AG04450 (cell line): ENCODE results near the gene AMIGO2. TPM values are rescaled to one million over a fixed set of nuclear protein-coding genes. Genes with fewer than 3 reads are reported as not detected.
A peak's percentile ranks its signal among the peaks of the same experiment; 100 is the strongest.

Experiments
- CTCF ChIA-PET: fragments of 300-600, 350-600 bp; formaldehyde crosslinking; extraction: SDS; loops from one replicate; lab custom pipeline; 2022; ENCODE audit warnings: antibody characterized with exemption, inconsistent platforms; lab: Charles Lee
- POLR2A ChIA-PET: fragments of 350-600 bp; formaldehyde crosslinking; extraction: SDS; loops from one replicate; lab custom pipeline; 2021; ENCODE audit warnings: antibody characterized with exemption, inconsistent platforms; lab: Yijun Ruan, JAX
- DNase-seq: peaks from one replicate; pipeline ENCODE4 v3.0.0-alpha.2; 2011; ENCODE audit warnings: low read depth, low spot score
- H3K27ac ChIP-seq: one replicate; pipeline ENCODE4 v1.5.1; 2012; ENCODE audit warnings: low read depth, low read length, control low read depth
- H3K27me3 ChIP-seq: one replicate; pipeline ENCODE4 v1.6.0; 2012; ENCODE audit warnings: low read length; ENCODE audit not compliant: control insufficient read depth, insufficient read depth
- H3K4me3 ChIP-seq: 2 replicates; pipeline ENCODE4 v1.5.1; 2011; ENCODE audit warnings: mild to moderate bottlenecking, low read depth, low read length, control low read depth
- H3K9me3 ChIP-seq: 2 replicates; pipeline ENCODE4 v1.5.1; 2012; ENCODE audit warnings: low read length; ENCODE audit not compliant: control insufficient read depth, insufficient read depth
- polyA plus RNA-seq: library from polyadenylated mRNA; depleted of rRNA; stranded (reverse); fragments of >200 nt; gene quantifications from 2 replicates; pipeline ENCODE4 v1.2.3, GENCODE V29; 2011
- TF ChIP-seq, protein P1 (sequence below): IDR thresholded peaks from 2 replicates; pipeline ENCODE4 v1.5.1; 2011; ENCODE audit warnings: low read depth, low read length, control low read depth, inconsistent platforms

AMIGO2 gene
- polyA plus RNA-seq, 1 experiment, result 18.7 TPM

DNA sequence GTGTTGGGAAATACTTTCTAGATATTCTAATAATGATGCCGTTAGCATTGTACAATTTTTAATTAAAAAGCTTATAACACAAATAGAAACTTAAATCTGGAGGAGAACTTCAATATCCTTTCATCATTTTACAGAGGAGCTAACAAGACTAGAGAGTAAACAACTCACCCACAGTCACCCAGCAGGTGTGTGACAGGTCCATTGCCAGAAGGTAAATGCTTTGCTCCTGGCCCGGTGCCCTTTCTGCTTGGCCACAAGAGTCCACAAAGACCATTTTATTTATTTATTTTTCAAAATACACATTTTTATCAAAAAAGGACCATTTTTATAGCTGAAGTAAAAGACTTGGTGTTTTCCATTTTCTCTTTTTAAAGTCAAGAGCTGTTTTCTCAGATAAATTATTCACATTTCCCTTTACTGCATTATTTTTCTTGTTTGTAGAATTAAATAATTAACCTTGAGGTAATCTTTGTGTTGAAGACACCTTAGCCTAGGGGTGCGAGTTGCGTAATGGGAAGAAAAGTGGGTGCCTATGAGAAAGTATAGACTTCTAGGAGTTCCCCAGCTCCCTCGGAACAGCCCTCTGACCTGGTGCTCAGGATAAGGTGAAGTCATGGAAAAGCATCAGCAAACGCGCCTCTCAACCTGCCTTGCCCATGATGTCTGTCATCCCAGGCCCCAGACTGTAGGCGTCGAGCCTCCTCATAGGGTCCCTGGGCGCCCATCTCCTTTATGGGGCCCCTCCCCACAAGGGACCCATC lies 26.3 kb upstream of the AMIGO2 start:
- POLR2A ChIA-PET, result no interaction called here

DNA sequence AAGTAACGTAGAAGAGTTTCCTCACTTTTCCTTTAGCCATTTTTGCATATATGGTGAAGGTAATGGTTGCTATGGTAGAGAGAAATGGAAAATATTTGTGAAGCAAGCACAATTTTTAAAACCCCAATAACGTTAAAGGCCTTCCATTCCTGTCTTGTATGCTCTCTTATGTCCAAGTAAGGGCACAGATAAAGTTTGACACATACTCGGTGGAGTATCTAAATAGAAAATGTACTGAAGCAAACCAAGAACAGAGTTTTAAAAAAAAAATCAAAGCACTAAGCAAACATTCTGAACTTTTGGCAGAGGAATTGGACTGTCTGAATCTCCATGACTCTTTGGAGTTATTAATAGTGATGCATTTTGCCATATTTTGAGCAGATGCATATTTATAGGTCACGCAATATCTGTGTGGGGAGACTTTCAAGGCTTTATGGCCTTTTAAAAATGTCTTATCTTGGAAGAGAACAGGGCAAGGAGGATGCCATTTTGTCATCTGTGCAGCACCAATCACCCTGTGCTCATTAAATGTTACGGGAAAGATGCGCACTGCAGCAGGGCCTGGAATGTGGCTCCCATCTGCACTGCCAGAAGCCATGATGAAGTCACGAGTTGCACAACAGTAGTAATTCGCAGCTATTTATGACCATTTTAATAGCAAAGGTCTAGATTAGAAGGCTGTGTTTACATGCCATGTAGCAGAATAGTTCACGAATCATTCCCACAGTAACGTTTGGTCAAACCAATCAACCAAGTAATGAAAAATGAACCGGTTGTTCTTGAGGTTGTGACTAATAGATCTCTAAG lies 23.3 kb upstream of the AMIGO2 start:
- Histone ChIP-seq H3K27me3 (no peaks in the 10 kb centered on the region), H3K4me3 (no peak overlapping the region), H3K27ac (peak overlapping the region; percentile 59), H3K9me3 (no peaks in the 10 kb centered on the region)
- ChIA-PET CTCF (no interaction called here), POLR2A (no interaction called here)
- TF ChIP-seq, protein P1, sequence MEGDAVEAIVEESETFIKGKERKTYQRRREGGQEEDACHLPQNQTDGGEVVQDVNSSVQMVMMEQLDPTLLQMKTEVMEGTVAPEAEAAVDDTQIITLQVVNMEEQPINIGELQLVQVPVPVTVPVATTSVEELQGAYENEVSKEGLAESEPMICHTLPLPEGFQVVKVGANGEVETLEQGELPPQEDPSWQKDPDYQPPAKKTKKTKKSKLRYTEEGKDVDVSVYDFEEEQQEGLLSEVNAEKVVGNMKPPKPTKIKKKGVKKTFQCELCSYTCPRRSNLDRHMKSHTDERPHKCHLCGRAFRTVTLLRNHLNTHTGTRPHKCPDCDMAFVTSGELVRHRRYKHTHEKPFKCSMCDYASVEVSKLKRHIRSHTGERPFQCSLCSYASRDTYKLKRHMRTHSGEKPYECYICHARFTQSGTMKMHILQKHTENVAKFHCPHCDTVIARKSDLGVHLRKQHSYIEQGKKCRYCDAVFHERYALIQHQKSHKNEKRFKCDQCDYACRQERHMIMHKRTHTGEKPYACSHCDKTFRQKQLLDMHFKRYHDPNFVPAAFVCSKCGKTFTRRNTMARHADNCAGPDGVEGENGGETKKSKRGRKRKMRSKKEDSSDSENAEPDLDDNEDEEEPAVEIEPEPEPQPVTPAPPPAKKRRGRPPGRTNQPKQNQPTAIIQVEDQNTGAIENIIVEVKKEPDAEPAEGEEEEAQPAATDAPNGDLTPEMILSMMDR, result no peak
- peak; percentile 54 for DNase-seq

More for the DNA sequence above, 26.3 kb upstream of the AMIGO2 start:
- no peak for DNase-seq
- Histone ChIP-seq H3K4me3 (no peak overlapping the region), H3K9me3 (no peaks in the 10 kb centered on the region), H3K27me3 (no peaks in the 10 kb centered on the region), H3K27ac (no peak overlapping the region)
- TF ChIP-seq, protein P1, result no peak
- CTCF ChIA-PET, result interaction anchor here (0.6 kb wide), 1 partner anchor 265 kb away, joined by 3 read pairs; no protein-coding TSS in a partner anchor

DNA sequence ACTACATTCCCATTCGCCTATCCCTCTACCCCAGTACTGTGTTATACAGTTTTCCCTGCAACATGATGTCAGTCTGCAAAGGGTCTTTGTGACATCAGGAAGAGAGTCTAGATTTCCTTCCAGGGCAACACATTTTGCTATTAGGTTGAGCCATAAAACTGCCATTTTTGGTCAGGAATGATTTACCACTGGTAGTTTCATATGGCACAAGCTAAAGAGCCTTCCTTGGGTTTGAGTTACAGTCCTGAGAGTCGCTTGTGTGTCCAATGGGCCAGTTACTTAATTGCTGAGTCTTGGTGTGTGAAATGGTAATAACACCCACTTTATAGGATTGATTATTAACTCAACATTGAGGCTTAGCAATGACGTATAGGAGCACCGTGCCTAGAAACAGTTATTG lies 22.6 kb upstream of the AMIGO2 start:
- POLR2A ChIA-PET, result no interaction called here
- H3K9me3 ChIP-seq, result no peaks in the 10 kb centered on the region
- no peak overlapping the region for H3K4me3 ChIP-seq
- no peaks in the 10 kb centered on the region for H3K27me3 ChIP-seq
- CTCF ChIA-PET, result no interaction called here
- H3K27ac ChIP-seq, result no peak overlapping the region
- DNase-seq, result no peak
- TF ChIP-seq, protein P1, result no peak

DNA sequence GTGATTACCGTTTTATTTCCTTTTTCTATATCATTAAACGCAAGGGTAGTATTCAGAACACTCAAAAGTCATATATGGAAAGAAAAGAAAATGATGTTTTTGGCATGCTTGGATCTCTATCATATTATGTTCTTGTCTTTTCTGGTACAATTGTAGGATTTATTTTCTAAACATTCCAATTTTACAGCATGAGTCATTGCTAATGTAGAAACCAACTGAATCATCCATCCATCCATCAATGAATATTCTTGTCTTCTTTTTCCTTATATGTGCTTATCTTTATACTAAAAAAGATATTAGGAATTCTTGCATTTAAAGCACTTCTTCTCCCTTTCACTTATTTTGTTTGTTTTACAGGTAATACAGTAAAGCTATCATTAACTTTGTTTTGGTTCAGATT lies 20.4 kb upstream of the AMIGO2 start:
- no peak for DNase-seq
- CTCF ChIA-PET, result interaction anchor here (0.6 kb wide), 1 partner anchor 1873 kb away, joined by 3 read pairs; no protein-coding TSS in a partner anchor
- POLR2A ChIA-PET, result no interaction called here
- H3K9me3 ChIP-seq, result no peaks in the 10 kb centered on the region
- H3K4me3 ChIP-seq, result no peak overlapping the region
- TF ChIP-seq, protein P1, result no peak
- no peak overlapping the region for H3K27ac ChIP-seq
- no peaks in the 10 kb centered on the region for H3K27me3 ChIP-seq

DNA sequence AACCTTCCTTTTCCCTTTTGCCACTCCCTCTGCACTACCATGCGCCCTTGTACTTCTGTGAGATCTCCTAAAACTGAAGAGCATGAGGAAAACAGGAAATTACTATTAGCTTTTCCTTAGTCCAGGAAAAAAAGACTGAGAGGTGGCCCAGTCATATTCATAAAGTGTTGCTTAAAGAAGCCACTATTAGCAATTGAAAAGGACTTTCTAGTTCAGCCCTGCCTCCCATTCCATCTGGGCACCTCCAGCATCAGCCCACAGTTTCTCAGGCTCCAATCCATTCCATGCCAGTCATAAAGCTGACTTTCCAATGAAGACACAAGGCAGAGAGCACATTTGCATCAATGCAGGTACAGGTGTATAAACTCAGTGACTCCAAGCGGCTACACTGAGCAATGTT lies 19.9 kb upstream of the AMIGO2 start:
- H3K27ac ChIP-seq, result no peak overlapping the region
- ChIA-PET CTCF (interaction anchor here (0.5 kb wide), 1 partner anchor 1451 kb away, joined by 5 read pairs; no protein-coding TSS in a partner anchor), POLR2A (no interaction called here)
- H3K27me3 ChIP-seq, result no peaks in the 10 kb centered on the region
- DNase-seq, result no peak
- TF ChIP-seq, protein P1, result no peak
- H3K9me3 ChIP-seq, result no peaks in the 10 kb centered on the region
- H3K4me3 ChIP-seq, result no peak overlapping the region
